ENCODE measurements around the gene RNF150. TPM values are rescaled to one million over a fixed set of nuclear protein-coding genes. Genes with fewer than 3 reads are reported as not detected.

Gene RNF150
- total RNA-seq, 1 experiment from 2014 or later: 2.7 TPM

DNA sequence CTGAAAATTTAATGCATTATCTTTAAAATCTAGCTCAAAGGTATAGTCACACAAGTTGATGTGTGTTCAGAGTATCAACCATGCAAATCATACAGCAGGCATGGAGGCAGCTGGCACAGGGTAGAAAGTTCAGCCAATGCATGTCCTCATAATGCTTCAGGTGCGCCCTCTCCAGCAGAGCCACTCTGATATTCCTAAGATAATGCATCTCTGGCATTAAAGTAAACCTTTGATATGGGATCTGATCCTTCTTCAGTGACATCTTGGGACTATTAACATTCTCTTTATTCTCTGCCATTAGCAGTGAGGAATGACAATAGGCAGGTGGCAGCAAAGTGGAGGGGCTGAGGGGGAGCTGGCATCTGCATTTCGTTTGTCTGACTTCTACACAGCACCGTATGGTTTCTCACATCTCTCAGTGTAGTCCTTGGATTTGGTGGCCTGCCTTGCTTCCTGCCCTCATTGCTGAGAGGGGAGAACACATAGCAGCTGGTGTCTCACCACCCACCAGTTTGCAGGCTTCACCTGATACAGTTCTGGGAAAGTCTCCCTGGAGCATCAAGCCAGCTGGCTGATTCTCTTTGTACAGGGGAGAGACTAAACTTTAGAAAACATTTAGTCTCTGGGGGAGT lies 208.4 kb downstream of the RNF150 start:
- H3K4me3 ChIP-seq (ENCODE audit: low read depth, low read length, poor library complexity, severe bottlenecking): no peak overlapping the region
- TF ChIP-seq, protein P1, sequence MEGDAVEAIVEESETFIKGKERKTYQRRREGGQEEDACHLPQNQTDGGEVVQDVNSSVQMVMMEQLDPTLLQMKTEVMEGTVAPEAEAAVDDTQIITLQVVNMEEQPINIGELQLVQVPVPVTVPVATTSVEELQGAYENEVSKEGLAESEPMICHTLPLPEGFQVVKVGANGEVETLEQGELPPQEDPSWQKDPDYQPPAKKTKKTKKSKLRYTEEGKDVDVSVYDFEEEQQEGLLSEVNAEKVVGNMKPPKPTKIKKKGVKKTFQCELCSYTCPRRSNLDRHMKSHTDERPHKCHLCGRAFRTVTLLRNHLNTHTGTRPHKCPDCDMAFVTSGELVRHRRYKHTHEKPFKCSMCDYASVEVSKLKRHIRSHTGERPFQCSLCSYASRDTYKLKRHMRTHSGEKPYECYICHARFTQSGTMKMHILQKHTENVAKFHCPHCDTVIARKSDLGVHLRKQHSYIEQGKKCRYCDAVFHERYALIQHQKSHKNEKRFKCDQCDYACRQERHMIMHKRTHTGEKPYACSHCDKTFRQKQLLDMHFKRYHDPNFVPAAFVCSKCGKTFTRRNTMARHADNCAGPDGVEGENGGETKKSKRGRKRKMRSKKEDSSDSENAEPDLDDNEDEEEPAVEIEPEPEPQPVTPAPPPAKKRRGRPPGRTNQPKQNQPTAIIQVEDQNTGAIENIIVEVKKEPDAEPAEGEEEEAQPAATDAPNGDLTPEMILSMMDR (conservative IDR thresholded peaks at IDR 0.05; ENCODE audit: low read depth, low read length): no peak
- no peak for TF ChIP-seq EZH2 (IDR thresholded peaks at IDR 0.05; ENCODE audit: borderline replicate concordance, low read depth, low read length, poor library complexity, severe bottlenecking)
- intact Hi-C loops (cut with micrococcal nuclease; ENCODE audit: unreplicated experiment): no loop called here
- no TSS peak for BruUV-seq (replicated peaks)
- no peaks in the 10 kb centered on the region for H3K9me3 ChIP-seq (ENCODE audit: low read depth, low read length, poor library complexity, severe bottlenecking)
- H3K27ac ChIP-seq (ENCODE audit: low read depth, low read length, poor library complexity, severe bottlenecking): no peak overlapping the region
- no peaks in the 10 kb centered on the region for H3K36me3 ChIP-seq (ENCODE audit: insufficient read depth, low read length, poor library complexity, severe bottlenecking)
- ChIA-PET POLR2A (ENCODE audit: low non-redundant PET) (interaction anchor here (0.5 kb wide), 1 partner anchor 343 kb away, joined by 5 read pairs; no protein-coding TSS in a partner anchor), CTCF (no interaction called here)
- no peaks in the 10 kb centered on the region for H3K4me1 ChIP-seq (ENCODE audit: insufficient read depth, low read length, poor library complexity, severe bottlenecking)
- H3K27me3 ChIP-seq (replicated peaks; ENCODE audit: insufficient read depth, low read depth, low read length, poor library complexity): no peaks in the 10 kb centered on the region
- DNase-seq (ENCODE audit: low spot score): no peak

DNA sequence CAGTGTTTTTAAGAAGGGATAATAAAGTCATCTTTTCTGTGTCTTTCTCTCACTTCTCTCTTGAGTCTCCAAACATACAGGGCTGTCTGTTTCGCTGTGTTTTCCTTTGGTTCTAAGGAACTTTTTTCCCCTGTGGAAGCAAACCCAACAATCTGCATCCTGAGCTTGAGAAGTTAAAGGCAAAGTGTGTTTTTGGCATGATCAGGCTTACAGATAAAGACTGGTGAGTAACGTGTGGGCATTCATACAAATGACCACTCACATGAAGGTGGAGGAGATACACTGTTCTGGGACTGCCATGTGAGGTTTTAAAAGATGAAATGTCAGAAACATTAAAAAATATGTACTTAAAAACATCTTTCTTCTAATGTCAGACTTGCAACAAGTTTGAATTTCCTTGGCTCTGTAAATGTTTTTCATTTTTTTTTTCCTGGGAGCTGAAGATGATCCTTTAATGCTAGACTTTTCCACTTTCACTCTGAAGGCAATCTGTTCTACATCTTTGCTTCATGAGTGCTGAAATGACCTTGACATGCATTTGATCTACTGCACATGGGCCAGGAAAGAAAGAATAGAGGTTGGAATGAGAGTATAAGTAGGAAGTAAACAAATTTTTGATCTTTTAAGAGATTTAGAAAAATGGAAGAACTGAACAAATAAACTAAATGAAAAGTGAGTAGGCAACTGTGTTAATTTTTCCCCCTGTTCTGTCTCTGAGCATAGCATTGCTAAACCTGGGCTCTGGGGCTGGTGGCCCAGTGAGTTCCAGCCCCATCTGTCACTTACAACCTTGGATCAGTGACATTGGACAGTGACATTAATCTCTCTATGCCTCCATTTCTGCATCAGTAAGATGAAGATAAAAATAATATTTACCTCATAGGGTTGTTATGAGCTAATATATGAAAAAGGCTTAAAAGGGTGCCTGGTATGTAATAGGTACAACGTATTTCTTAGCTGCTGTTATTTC lies 226.0 kb downstream of the RNF150 start:
- ChIA-PET CTCF (no interaction called here), POLR2A (ENCODE audit: low non-redundant PET) (no interaction called here)
- Histone ChIP-seq H3K4me1 (ENCODE audit: insufficient read depth, low read length, poor library complexity, severe bottlenecking) (peaks cover 10% of the 10 kb centered on the region), H3K27ac (ENCODE audit: low read depth, low read length, poor library complexity, severe bottlenecking) (no peak overlapping the region), H3K4me3 (ENCODE audit: low read depth, low read length, poor library complexity, severe bottlenecking) (no peak overlapping the region), H3K9me3 (ENCODE audit: low read depth, low read length, poor library complexity, severe bottlenecking) (no peaks in the 10 kb centered on the region), H3K27me3 (replicated peaks; ENCODE audit: insufficient read depth, low read depth, low read length, poor library complexity) (no peaks in the 10 kb centered on the region), H3K36me3 (ENCODE audit: insufficient read depth, low read length, poor library complexity, severe bottlenecking) (no peaks in the 10 kb centered on the region)
- intact Hi-C loops (cut with micrococcal nuclease; ENCODE audit: unreplicated experiment): no loop called here
- TF ChIP-seq, protein P1 (conservative IDR thresholded peaks at IDR 0.05; ENCODE audit: low read depth, low read length): no peak
- no peak for TF ChIP-seq EZH2 (IDR thresholded peaks at IDR 0.05; ENCODE audit: borderline replicate concordance, low read depth, low read length, poor library complexity, severe bottlenecking)
- DNase-seq (ENCODE audit: low spot score): no peak
- no TSS peak for BruUV-seq (replicated peaks)

DNA sequence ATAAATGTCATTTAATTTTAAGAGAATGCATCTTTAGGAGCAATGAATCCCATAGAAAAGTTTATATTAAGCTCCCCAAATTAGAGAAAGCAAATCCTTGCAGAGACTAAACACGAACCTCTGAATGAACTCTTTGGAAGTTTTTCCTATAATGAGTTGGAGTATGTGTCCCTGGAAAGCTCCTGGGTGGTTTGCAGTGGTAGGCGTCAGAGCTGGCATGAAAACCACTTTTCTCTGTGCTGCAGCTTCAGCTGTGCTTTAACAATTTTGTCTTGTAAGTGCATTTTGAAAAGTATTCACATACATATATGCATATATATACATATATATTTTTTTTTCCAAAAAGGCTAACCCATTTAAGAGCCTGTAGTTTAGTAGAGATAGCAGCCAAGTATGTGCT lies 228.4 kb downstream of the RNF150 start:
- TF ChIP-seq, protein P1 (conservative IDR thresholded peaks at IDR 0.05; ENCODE audit: low read depth, low read length): no peak
- no peak for TF ChIP-seq EZH2 (IDR thresholded peaks at IDR 0.05; ENCODE audit: borderline replicate concordance, low read depth, low read length, poor library complexity, severe bottlenecking)
- BruUV-seq (replicated peaks): no TSS peak
- ChIA-PET CTCF (no interaction called here), POLR2A (ENCODE audit: low non-redundant PET) (no interaction called here)
- Histone ChIP-seq H3K4me3 (ENCODE audit: low read depth, low read length, poor library complexity, severe bottlenecking) (no peak overlapping the region), H3K36me3 (ENCODE audit: insufficient read depth, low read length, poor library complexity, severe bottlenecking) (no peaks in the 10 kb centered on the region), H3K27ac (ENCODE audit: low read depth, low read length, poor library complexity, severe bottlenecking) (no peak overlapping the region), H3K27me3 (replicated peaks; ENCODE audit: insufficient read depth, low read depth, low read length, poor library complexity) (no peaks in the 10 kb centered on the region), H3K9me3 (ENCODE audit: low read depth, low read length, poor library complexity, severe bottlenecking) (no peaks in the 10 kb centered on the region), H3K4me1 (ENCODE audit: insufficient read depth, low read length, poor library complexity, severe bottlenecking) (peaks cover 10% of the 10 kb centered on the region)
- intact Hi-C loops (cut with micrococcal nuclease; ENCODE audit: unreplicated experiment): no loop called here
- no peak for DNase-seq (ENCODE audit: low spot score)

Measured in A673 (cell line).